Osteoblast (primary cell): Measurements from ENCODE around the gene TOM1L2. TPM values are rescaled to one million over a fixed set of nuclear protein-coding genes. Genes with fewer than 3 reads are reported as not detected.
A peak's percentile ranks its signal among the peaks of the same experiment; 100 is the strongest.

Experiments
- DNase-seq: peaks from one replicate; pipeline ENCODE4 v3.0.0; 2011; ENCODE audit warnings: low spot score, mixed read lengths; ENCODE audit not compliant: insufficient read length; ENCODE audit errors: missing footprints
- H2AFZ ChIP-seq: 2 replicates; pipeline ENCODE4 v1.6.0; 2011; ENCODE audit warnings: mild to moderate bottlenecking, low read length
- H3K27ac ChIP-seq: 2 replicates; pipeline ENCODE4 v1.5.1; 2011; ENCODE audit warnings: mild to moderate bottlenecking, low read depth, low read length, moderate library complexity
- H3K27me3 ChIP-seq: 2 replicates; pipeline ENCODE4 v1.6.0; 2012; ENCODE audit warnings: mild to moderate bottlenecking, control low read depth, inconsistent platforms, low read length, moderate library complexity; ENCODE audit not compliant: insufficient read depth
- H3K36me3 ChIP-seq: 2 replicates; pipeline ENCODE4 v1.5.1; 2011; ENCODE audit warnings: mild to moderate bottlenecking, low read length, control low read depth, moderate library complexity; ENCODE audit not compliant: insufficient read depth
- H3K4me1 ChIP-seq: 2 replicates; pipeline ENCODE4 v1.5.1; 2011; ENCODE audit warnings: mild to moderate bottlenecking, low read length, control low read depth, moderate library complexity; ENCODE audit not compliant: insufficient read depth
- H3K4me2 ChIP-seq: 2 replicates; pipeline ENCODE4 v1.6.0; 2011; ENCODE audit warnings: mild to moderate bottlenecking, low read length; ENCODE audit not compliant: insufficient read depth
- H3K4me3 ChIP-seq: fragments of 200-600 bp; sonication (generic); 3 replicates; pipeline ENCODE4 v1.5.1; 2012; ENCODE audit warnings: mild to moderate bottlenecking, low read length, inconsistent platforms; ENCODE audit not compliant: insufficient read depth
- H3K79me2 ChIP-seq: 2 replicates; pipeline ENCODE4 v1.6.0; 2012; ENCODE audit warnings: mild to moderate bottlenecking, low read length, control low read depth, inconsistent platforms; ENCODE audit not compliant: insufficient read depth
- H3K9me3 ChIP-seq: 2 replicates; pipeline ENCODE4 v1.5.1; 2011; ENCODE audit warnings: low read depth, low read length, control low read depth
- H4K20me1 ChIP-seq: 2 replicates; pipeline ENCODE4 v1.6.0; 2012; ENCODE audit warnings: mild to moderate bottlenecking, low read length, control low read depth; ENCODE audit not compliant: insufficient read depth
- CTCF ChIP-seq: IDR thresholded peaks from 2 replicates; pipeline ENCODE4 v1.5.1; 2011; ENCODE audit warnings: mild to moderate bottlenecking, low read depth, low read length, moderate library complexity; ENCODE audit errors: extremely low read depth
- total RNA-seq: library from RNA; depleted of rRNA; stranded (reverse); fragments of >200 nt; gene quantifications from 2 replicates; pipeline ENCODE4 v1.2.3, GENCODE V29; 2012

Gene TOM1L2
- total RNA-seq = 32.1 and 38.7 TPM in 2 replicates

GRCh38 chr17:17972126-17972951, at the start of gene TOM1L2, which contains the start of gene DRC3:
Gene TOM1L2, minus strand, starts transcription at chr17:17972400. Its CDS starts 87 bp downstream, at chr17:17972313.
Gene DRC3, plus strand, starts transcription at chr17:17972862. Its CDS starts 4,737 bp downstream, at chr17:17977599.
- Histone ChIP-seq H3K4me1 (peaks cover 17% of the 10 kb centered on the region), H3K9me3 (no peaks in the 10 kb centered on the region), H3K4me2 (peak within 1 kb of the TSS; percentile 90), H3K4me3 (peak within 1 kb of the TSS; percentile 86), H4K20me1 (peaks cover 31% of the 10 kb centered on the region), H2AFZ (peak within 1 kb of the TSS; percentile 91), H3K79me2 (peaks cover 48% of the 10 kb centered on the region), H3K27me3 (no peaks in the 10 kb centered on the region), H3K27ac (peak within 1 kb of the TSS; percentile 78), H3K36me3 (no peaks in the 10 kb centered on the region)
- no peak for TF ChIP-seq CTCF
- DNase-seq = peak; percentile 99

- DNase-seq = peak; percentile 63
- Histone ChIP-seq H3K27ac (no peak overlapping the region), H3K36me3 (no peaks in the 10 kb centered on the region), H3K79me2 (no peaks in the 10 kb centered on the region), H3K27me3 (no peaks in the 10 kb centered on the region), H2AFZ (no peak overlapping the region), H3K4me1 (peaks cover 20% of the 10 kb centered on the region), H4K20me1 (peaks cover 14% of the 10 kb centered on the region), H3K9me3 (no peaks in the 10 kb centered on the region), H3K4me3 (no peak overlapping the region), H3K4me2 (no peak overlapping the region)
- TF ChIP-seq CTCF = no peak
Observed at GRCh38 chr17:18021372-18021771, 49.2 kb upstream of the TOM1L2 start.

GRCh38 chr17:18020971-18021370, 48.8 kb upstream of the TOM1L2 start:
- H3K4me1 ChIP-seq = peaks cover 16% of the 10 kb centered on the region
- no peak overlapping the region for H3K4me3 ChIP-seq
- no peak overlapping the region for H3K4me2 ChIP-seq
- TF ChIP-seq CTCF = no peak
- no peaks in the 10 kb centered on the region for H3K79me2 ChIP-seq
- no peaks in the 10 kb centered on the region for H3K36me3 ChIP-seq
- peaks cover 10% of the 10 kb centered on the region for H4K20me1 ChIP-seq
- no peaks in the 10 kb centered on the region for H3K9me3 ChIP-seq
- no peaks in the 10 kb centered on the region for H3K27me3 ChIP-seq
- no peak overlapping the region for H3K27ac ChIP-seq
- peak; percentile 51 for DNase-seq
- H2AFZ ChIP-seq = no peak overlapping the region

GRCh38 chr17:18019838-18020154, 47.6 kb upstream of the TOM1L2 start:
- Histone ChIP-seq H4K20me1 (peaks cover 2% of the 10 kb centered on the region), H3K27ac (no peak overlapping the region), H2AFZ (no peak overlapping the region), H3K9me3 (no peaks in the 10 kb centered on the region), H3K4me1 (peaks cover 6% of the 10 kb centered on the region), H3K79me2 (no peaks in the 10 kb centered on the region), H3K4me2 (no peak overlapping the region), H3K27me3 (no peaks in the 10 kb centered on the region), H3K4me3 (no peak overlapping the region), H3K36me3 (no peaks in the 10 kb centered on the region)
- TF ChIP-seq CTCF = no peak
- DNase-seq = no peak
